Astrocyte of the cerebellum (primary cell): ENCODE results near the gene HNRNPAB.
"Not testable (repeated sequence)": the region's sequence is repeated elsewhere in the genome, so short reads cannot be mapped to it uniquely, and the experiment has no call there.

Experiments used
- DNase-seq: peaks from one replicate; pipeline ENCODE4 v3.0.0-alpha.2; 2011; ENCODE audit warnings: low read depth
- H3K4me3 ChIP-seq: 2 replicates; pipeline ENCODE4 v1.5.1; 2011; ENCODE audit warnings: mild to moderate bottlenecking, low read depth, low read length, moderate library complexity
- in situ Hi-C: cut with HindIII; loops from 2 replicates; pipeline ENCODE4 v1.10.0; 2017; ENCODE audit warnings: low sequenced_read_pairs
- TF ChIP-seq, protein P1 (sequence below): IDR thresholded peaks from 2 replicates; pipeline ENCODE4 v1.5.1; 2012; ENCODE audit warnings: low read length, low read depth, moderate library complexity, mild to moderate bottlenecking; ENCODE audit errors: missing control alignments

The HNRNPAB gene

DNA sequence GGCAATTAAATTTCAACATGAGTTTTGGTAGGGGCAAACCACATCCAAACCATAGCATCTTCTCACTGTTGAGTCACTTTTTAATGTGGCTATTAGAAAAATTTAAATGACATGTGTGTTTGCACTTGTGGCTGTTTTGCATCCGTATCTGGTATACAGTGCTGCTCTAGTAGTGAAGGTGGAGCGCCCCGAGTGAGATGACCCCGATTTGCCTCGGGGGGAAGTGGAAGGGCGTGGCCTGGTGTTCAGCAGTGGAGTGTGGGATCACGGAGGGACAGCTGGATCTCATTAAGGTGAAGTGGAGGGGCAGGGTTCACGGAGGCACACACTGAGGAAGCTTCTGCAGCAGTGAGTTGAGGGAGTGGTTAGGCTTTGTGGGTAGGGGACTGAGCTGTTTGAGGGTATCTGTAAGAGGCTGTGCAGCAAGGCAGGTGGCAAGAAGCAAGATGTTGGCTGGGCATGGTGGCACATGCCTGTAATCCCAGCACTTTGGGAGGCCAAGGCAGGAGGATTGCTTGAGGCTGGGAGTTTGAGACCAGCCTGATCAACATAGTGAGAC, 11.0 kb upstream of the HNRNPAB start:
- DNase-seq, result no peak

DNA sequence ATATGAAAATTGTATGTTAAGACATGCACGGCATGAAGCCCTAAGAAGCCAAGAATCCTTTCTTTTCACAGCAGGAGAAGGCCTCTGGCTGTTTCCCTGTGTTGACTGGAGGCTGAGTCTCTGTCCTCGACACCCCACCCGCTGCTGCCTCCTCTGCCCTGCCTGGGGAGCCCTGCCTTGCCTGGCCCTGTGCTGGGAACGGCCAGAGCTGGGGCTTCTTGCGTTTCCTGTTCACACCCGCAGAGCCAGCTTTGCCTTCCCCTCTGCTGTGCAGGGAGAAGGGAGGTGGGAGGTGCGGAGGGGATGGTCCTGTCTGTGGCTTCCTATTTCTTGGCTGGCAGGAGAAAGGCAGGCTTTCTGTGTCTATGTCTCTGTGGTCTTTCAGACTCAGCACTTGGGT, 10.3 kb upstream of the HNRNPAB start:
- H3K4me3 ChIP-seq, result no peak overlapping the region
- in situ Hi-C loops, result no loop called here
- no peak for DNase-seq
- TF ChIP-seq, protein P1, sequence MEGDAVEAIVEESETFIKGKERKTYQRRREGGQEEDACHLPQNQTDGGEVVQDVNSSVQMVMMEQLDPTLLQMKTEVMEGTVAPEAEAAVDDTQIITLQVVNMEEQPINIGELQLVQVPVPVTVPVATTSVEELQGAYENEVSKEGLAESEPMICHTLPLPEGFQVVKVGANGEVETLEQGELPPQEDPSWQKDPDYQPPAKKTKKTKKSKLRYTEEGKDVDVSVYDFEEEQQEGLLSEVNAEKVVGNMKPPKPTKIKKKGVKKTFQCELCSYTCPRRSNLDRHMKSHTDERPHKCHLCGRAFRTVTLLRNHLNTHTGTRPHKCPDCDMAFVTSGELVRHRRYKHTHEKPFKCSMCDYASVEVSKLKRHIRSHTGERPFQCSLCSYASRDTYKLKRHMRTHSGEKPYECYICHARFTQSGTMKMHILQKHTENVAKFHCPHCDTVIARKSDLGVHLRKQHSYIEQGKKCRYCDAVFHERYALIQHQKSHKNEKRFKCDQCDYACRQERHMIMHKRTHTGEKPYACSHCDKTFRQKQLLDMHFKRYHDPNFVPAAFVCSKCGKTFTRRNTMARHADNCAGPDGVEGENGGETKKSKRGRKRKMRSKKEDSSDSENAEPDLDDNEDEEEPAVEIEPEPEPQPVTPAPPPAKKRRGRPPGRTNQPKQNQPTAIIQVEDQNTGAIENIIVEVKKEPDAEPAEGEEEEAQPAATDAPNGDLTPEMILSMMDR, result no peak

More for the DNA sequence above, 11.0 kb upstream of the HNRNPAB start:
- H3K4me3 ChIP-seq, result no peak overlapping the region
- in situ Hi-C loops, result no loop called here
- TF ChIP-seq, protein P1, result no peak

DNA sequence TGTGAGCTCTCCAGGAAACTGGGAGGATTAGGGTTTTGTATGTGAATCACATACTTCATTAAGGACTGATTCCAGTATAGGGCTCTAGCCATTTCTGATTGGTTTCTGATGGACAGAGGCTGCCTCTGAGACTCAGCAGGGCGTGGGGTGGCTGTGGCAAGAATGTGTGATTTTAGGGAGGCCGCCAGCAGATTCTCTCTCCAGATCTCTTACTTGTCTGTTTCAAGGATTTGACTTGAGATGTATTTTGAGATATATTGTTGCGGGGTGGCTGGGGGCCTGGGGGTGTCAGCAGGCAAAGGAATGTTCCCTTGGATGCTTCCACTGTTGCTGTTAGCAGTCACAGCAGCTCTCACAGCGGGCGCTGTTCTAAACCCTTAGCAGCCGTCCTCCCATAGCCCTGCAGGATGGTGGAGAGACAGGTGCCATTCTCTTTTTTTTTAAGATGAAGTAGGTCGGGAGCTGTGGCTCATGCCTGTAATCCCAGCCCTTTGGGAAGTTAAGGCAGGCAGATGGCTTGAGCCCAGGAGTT, 8.0 kb upstream of the HNRNPAB start:
- TF ChIP-seq, protein P1, result no peak

DNA sequence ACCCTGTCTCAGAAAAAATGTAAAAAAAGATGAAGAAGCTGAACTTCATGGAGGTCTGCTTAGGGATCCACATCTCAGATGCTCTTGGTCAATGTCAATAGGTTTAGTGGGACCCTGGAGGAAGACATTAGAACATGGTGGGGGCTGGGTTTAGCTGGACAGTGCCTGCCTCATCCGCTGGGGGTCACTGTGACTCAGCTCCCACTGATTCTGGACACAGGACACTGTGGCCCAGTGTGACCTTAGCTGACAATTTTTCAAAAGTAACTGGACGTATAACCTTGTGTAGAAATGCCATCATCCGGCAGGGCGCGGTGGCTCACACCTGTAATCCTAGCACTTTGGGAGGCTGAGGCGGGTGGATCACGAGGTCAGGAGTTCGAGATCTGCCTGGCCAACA, 7.3 kb upstream of the HNRNPAB start:
- no peak overlapping the region for H3K4me3 ChIP-seq
- DNase-seq, result no peak
- in situ Hi-C loops, result no loop called here
- TF ChIP-seq, protein P1, result no peak

More for the DNA sequence above, 8.0 kb upstream of the HNRNPAB start:
- no peak overlapping the region for H3K4me3 ChIP-seq
- DNase-seq, result no peak
- in situ Hi-C loops, result no loop called here

DNA sequence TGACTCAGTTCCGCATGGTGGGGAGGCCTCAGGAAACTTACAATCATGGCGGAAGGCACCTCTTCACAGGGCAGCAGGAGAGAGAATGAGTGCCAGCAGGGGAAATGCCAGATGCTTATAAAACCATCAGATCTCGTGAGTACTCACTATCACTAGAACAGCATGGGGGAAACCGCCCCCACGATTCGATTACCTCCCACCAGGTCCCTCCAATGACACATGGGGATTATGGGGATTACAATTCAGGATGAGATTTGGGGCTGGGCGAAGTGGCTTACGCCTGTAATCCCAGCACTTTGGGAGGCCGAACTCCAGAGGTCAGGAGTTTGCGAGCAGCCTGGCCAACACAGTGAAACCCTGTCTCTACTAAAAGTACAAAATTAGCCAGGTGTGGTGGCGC, 6.2 kb upstream of the HNRNPAB start:
- not testable (repeated sequence) for DNase-seq, H3K4me3 ChIP-seq

DNA sequence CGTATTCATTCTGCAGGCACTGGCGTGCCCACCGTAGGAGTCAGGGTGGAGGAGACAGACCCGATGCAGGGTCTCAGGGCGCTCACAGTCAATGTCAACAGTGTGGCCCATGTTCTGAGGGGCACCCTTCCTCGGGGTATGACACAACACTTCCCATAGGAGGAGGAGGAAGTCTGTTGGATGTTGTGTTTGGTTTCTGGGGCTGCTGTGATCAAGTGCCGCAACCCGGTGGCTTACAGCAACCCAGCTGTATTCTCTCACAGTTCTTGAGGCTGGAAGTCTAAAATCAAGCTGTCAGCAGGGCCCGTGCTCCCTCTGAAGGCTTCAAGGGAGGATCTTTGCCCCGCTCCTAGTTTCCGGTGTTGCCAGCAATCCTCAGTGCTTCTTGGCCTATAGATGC, 5.6 kb upstream of the HNRNPAB start:
- TF ChIP-seq, protein P1, result no peak
- DNase-seq, result no peak
- in situ Hi-C loops, result no loop called here
- no peak overlapping the region for H3K4me3 ChIP-seq

More for the DNA sequence above, 6.2 kb upstream of the HNRNPAB start:
- in situ Hi-C loops, result not testable (repeated sequence)

DNA sequence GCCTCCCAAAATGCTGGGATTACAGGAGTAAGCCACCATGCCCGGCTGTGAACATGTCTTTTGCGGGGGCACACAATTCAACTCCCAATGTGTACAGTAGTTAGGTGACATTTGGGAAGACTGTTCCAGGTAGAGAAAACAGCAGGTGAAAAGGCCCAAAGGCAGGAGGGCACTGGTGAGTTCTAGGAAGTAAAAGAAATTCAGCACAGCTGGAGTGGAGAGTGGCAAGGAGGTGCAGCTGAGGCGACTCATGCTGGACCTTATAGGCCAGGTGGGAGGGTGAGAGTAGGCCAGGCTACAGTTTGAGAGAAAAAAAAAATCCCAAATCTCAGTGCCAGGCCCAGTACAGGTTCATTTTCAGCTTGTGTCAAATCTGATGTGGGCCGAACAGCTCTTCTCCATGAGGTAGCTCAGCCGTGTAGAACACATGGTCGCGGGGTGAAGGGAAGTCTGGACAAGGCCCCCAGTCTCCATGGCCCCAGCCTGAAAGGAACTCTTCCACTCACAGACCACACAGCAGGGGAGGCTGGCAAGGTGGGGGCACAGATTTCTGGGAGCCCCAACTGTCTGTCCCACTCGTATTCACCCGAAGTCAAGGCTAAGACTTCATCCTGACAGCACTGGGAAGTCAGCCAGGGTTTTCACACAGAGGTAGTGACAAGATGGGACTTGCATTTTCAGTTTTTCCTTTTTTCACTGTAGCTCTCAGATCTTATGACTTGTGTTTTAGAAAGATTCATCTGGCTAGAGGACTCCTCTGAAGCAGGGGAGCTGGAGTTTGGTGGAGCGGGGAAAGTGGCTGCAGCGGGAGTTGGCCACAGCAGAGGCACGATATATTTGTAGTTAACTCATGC, 4.5 kb upstream of the HNRNPAB start:
- TF ChIP-seq, protein P1, result no peak

More for the DNA sequence above, 4.5 kb upstream of the HNRNPAB start:
- H3K4me3 ChIP-seq, result no peak overlapping the region
- in situ Hi-C loops, result no loop called here
- DNase-seq, result no peak
